ENCODE results near the gene LONP2.

The LONP2 gene

GRCh38 chr16:48330841-48331192 is 86.7 kb downstream of the LONP2 start:
- no peak overlapping the region for H3K4me3 ChIP-seq (ENCODE audit: low read depth, low read length)
- no peak for TF ChIP-seq CTCF (IDR thresholded peaks at IDR 0.05; ENCODE audit: low read depth, low read length)

GRCh38 chr16:48332978-48333377 is 88.9 kb downstream of the LONP2 start:
- no peak for TF ChIP-seq CTCF (IDR thresholded peaks at IDR 0.05; ENCODE audit: low read depth, low read length)
- no peak overlapping the region for H3K4me3 ChIP-seq (ENCODE audit: low read depth, low read length)

- no peak for TF ChIP-seq CTCF (IDR thresholded peaks at IDR 0.05; ENCODE audit: low read depth, low read length)
- H3K4me3 ChIP-seq (ENCODE audit: low read depth, low read length), result no peak overlapping the region
Measured at GRCh38 chr16:48334325-48334724, 90.2 kb downstream of the LONP2 start.

- TF ChIP-seq CTCF (IDR thresholded peaks at IDR 0.05; ENCODE audit: low read depth, low read length), result no peak
- H3K4me3 ChIP-seq (ENCODE audit: low read depth, low read length), result no peak overlapping the region
Measured at GRCh38 chr16:48335961-48336360, 91.9 kb downstream of the LONP2 start.

DNA sequence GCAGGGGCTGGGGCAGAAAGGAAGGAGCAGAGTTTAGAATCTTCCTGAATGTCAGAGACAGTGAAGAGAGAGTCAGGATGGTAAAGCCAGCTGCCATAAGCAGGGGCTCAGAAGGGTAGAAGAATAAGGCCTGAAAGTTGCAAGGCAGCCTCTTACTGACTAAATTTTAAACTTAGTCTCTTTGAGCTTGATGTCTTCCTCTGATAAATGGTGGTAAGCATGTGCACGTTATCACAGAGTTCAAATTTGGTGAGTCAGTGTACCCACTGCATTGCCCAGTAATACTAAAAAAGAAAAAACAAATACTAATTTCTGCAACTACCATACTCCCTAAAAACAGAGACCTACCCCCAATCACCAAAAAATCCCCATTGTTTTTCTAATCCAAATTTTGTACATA is 96.0 kb downstream of the LONP2 start:
- TF ChIP-seq CTCF (IDR thresholded peaks at IDR 0.05; ENCODE audit: low read depth, low read length), result no peak
- H3K4me3 ChIP-seq (ENCODE audit: low read depth, low read length), result no peak overlapping the region

- no peak overlapping the region for H3K4me3 ChIP-seq (ENCODE audit: low read depth, low read length)
- TF ChIP-seq CTCF (IDR thresholded peaks at IDR 0.05; ENCODE audit: low read depth, low read length), result no peak
Measured at GRCh38 chr16:48342591-48342990, 98.5 kb downstream of the LONP2 start.

DNA sequence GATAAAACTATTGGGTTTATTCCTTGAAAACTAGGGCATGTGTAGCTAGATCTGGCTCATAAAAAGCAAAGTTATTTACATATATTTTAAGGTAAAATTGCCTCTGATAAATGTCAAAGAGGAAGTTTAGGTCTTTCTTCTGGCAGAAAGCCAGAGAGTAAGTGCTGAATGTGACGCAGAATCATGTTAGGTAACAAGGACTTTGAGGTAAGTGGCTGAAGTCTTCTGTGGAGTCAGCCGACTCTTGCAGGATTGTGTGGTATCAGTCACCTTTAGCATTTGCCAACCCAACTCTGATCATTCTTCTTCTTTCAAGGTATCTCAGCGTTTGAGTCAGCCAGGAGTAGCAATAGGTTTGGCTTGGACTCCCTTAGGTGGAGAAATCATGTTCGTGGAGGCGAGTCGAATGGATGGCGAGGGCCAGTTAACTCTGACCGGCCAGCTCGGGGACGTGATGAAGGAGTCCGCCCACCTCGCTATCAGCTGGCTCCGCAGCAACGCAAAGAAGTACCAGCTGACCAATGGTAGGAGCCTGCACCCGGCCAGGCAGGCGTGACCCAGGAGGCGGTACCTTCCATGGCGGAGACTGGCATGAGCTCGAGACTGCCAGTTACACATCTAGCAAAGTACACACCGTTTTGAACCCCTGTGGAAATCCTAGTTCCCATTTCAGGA is 103.2 kb downstream of the LONP2 start:
- H3K4me3 ChIP-seq (ENCODE audit: low read depth, low read length), result no peak overlapping the region
- no peak for TF ChIP-seq CTCF (IDR thresholded peaks at IDR 0.05; ENCODE audit: low read depth, low read length)
